ENCODE measurements around the gene SLC28A2. TPM values are rescaled to one million over a fixed set of nuclear protein-coding genes. Genes with fewer than 3 reads are reported as not detected.
"Not testable (repeated sequence)": the region's sequence is repeated elsewhere in the genome, so short reads cannot be mapped to it uniquely, and the experiment has no call there.

Gene SLC28A2
- total RNA-seq, 1 donor from 2014 or later, result not detected

DNA sequence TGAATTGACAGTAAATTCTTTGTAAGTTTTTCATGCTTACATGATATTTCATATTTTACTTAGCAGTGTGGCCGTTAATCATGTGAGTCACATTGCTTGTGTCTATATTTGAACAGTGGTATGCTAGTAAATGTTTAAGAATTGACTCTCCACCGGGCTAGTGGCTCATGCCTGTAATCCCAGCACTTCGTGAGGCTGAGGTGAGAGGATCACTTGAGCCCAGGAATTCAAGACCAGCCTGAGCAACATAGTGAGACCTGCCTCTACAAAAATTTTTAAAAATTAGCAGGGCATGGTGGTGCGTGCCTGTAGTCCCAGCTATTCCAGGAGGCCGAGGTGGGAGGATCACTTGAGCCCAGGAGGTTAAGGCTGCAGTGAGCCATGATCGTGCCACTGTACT is 2.8 kb downstream of the SLC28A2 start:
- DNase-seq (ENCODE audit: missing footprints); intact Hi-C loops (cut with DNase I); ATAC-seq: not testable (repeated sequence)

DNA sequence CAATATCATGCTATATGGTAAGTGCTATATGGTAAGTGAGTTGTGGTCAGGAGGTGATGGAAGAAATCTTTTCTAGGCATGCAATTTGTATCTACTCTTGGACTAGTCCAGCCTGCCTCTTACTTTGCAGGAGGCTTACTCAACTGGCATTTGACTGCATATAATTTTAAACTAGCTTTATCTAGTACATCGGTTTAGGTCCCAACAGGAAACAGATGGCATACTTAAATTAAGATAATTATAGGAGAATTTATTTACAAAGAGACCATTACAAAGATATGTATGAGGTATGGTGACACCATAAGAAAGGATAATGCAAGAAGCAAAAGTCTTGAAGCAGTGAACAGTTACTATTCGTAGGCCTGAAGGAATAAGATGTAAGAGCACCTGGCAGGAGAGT is 7.8 kb downstream of the SLC28A2 start:
- DNase-seq (ENCODE audit: missing footprints) (no peak), ATAC-seq (no peak)
- intact Hi-C loops (cut with DNase I), result no loop called here

DNA sequence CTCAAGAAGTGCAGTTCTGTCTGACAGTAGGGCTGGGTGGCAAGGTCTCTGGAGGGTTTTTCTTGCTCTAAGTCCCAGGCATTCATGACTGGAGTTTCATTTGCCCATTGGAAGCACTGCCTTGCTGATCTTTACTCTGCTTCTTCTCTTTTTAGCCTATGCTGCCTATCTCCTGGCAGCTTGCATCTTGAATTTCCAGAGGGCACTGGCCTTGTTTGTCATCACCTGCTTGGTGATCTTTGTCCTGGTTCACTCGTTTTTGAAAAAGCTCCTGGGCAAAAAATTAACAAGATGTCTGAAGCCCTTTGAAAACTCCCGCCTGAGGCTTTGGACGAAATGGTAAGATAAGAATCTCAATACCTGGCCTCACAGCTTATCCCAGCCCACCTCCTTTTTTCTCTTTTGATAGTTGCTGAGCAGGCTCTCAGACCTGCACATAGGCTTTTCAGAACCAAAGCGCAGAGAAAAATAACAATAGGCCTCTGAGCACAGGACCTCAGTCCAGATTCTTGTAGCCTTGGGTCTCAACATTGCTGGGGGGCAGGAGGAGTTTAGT is 10.9 kb downstream of the SLC28A2 start:
- DNase-seq (ENCODE audit: missing footprints), result no peak
- intact Hi-C loops (cut with DNase I), result no loop called here
- no peak for ATAC-seq

DNA sequence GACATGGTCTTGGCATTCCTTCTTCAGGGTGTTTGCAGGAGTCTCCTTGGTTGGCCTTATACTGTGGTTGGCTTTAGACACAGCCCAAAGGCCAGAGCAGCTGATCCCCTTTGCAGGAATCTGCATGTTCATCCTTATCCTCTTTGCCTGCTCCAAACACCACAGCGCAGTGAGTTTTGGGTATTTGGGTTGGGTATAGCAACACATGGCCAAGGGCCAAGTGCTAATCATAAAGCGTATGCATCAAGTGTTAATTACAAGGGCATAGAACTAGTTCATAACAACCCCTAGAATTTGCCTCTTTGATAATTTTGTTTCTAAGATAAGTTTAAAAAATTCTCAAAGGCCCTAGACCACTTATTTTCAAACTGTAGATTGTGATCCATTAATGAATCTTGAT is 11.8 kb downstream of the SLC28A2 start:
- DNase-seq (ENCODE audit: missing footprints) (no peak), ATAC-seq (no peak)
- intact Hi-C loops (cut with DNase I), result no loop called here

DNA sequence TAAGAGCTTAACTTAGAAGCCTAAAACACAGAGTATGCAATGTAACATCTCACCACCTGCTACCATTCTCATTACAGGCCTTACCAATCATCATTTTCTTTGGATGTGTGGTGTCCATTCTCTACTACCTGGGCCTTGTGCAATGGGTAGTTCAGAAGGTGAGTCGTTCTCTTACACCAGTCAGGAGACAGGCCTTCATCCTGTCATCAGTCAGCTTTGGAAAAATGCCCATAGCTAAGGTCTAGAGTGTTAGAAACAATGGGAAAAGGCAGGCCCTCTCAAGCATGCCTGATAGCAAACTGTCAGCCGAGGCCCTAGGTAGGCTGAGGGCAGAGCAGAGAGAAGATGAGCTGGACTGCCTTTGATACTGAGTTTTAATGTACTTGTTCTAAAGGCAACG is 13.5 kb downstream of the SLC28A2 start:
- intact Hi-C loops (cut with DNase I), result no loop called here
- no peak for DNase-seq (ENCODE audit: missing footprints)
- ATAC-seq, result no peak

DNA sequence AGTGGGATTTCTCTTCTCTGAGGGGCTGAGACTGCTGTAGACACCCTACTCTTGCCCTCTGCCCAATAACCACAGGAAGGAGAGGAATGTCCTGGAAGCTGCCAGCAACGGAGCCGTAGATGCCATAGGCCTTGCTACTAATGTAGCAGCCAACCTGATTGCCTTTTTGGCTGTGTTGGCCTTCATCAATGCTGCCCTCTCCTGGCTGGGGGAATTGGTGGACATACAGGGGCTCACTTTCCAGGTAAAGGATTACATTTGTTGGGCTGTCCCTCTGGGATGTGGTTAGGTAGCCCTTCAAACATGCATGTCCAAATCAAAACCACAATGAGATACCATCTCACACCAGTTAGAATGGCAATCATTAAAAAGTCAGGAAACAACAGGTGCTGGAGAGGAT is 16.1 kb downstream of the SLC28A2 start:
- intact Hi-C loops (cut with DNase I), result no loop called here
- DNase-seq (ENCODE audit: missing footprints), result no peak

DNA sequence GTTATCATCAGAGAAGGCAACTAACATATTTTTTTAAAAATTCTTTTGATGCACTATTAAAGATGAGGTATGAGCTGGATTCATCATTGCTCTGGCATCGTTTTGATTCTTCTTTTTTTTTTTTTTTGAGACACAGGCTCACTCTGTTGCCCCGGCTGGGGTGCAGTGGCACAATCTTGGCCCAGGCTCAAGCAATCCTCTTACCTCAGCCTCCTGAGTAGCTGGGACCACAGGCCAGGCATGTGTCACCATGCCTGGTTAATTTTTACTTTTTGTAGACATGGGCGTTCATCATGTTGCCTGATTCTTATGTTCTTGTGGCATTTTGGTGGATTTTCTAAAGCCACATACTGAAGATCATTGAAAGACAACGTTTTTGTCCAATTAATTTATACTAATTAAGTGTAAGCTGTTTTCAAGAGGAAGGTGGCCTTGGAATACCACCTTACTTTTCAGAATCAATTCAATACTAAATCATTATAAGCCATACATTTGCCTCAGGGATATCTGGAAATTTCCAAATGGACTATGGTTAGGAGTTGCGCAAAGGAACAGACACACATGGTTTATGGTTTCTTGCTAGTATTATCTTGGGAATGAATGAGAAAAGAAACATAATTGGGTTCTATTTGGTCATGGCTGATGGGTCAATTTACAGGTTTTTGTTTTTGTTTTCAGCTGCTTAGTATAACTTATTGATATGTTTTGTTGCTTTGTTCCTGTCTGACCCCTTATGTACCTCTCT is 22.8 kb downstream of the SLC28A2 start:
- no peak for ATAC-seq
- DNase-seq (ENCODE audit: missing footprints), result no peak
- intact Hi-C loops (cut with DNase I), result no loop called here

More for the DNA sequence above, 16.1 kb downstream of the SLC28A2 start:
- no peak for ATAC-seq

DNA sequence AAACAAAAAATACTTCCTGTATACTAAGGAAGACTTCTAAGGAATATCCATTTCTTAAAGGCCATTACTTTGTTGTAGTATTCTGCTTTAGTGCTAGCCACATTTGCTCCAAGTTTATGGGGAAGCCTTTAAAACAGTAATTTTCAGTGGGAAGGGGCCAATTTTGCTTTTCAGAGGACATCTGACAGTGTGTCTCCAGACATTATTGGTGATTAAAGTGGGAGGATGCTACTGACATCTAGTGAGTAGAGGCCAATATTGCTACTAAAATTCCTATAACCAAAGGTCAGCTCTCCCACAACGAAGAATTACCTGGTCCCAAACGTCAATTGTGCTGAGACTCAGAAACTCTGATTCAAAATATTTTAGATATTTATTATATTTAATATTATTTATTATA is 24.8 kb downstream of the SLC28A2 start:
- DNase-seq (ENCODE audit: missing footprints), result no peak
- intact Hi-C loops (cut with DNase I), result no loop called here
- ATAC-seq, result no peak

DNA sequence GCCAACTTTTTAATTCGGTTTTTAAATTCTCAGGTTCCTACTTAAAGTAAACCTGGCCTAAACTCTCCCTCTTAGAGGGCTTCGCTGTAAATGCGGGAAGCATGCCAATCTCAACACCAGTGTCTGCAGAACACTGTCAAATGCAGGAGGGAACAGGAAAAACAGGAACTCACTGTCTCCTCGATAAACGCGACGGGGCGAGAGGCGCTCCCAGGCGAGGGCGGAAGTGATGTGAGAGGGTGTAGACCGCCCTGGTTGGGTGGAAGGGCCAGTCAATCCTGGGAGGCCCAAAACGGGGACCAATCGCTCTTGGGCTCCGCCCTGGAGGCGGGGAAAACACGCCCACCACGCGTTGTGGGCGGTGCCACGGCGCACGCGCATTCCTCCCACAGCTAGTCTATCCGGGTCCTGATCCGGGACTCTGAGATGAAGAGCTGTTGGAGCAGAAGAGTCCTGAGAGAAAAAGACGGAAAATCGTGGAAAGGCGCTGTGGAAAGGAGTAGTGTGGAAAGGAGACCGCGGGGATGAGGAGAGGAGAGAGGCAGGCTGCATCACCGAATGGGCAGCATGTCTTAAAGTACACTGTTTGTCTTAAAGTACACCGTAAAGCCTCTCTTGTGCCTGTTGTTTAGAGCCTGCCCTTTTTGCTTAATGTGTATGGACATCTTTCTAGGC is 27.1 kb downstream of the SLC28A2 start:
- ATAC-seq (peak; percentile 100), DNase-seq (ENCODE audit: missing footprints) (peak; percentile 96)
- intact Hi-C loops (cut with DNase I), result loop anchor here (1.0 kb wide), 2 partner anchors 79 to 123 kb away; a partner anchor contains a TSS

DNA sequence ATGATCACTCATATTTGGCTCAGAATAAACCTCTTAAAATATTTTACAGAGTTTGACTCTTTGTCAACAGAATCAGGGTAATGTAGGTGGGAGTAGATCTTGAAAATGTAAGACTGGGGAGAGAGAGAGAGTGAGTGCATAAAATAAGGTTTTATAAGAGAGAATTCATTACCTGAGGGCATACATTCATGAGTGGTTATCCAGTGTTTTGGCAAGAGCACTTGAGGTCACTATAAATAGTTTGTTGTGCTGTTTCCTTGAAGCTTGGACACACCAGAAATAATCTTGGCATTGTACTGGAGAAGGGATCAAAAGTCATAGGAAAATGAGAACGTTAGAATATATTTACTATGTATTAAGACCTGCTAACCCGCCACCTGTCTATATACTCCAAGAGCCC is 33.4 kb downstream of the SLC28A2 start:
- DNase-seq (ENCODE audit: missing footprints) (no peak), ATAC-seq (peak; percentile 56)
- intact Hi-C loops (cut with DNase I), result no loop called here

DNA sequence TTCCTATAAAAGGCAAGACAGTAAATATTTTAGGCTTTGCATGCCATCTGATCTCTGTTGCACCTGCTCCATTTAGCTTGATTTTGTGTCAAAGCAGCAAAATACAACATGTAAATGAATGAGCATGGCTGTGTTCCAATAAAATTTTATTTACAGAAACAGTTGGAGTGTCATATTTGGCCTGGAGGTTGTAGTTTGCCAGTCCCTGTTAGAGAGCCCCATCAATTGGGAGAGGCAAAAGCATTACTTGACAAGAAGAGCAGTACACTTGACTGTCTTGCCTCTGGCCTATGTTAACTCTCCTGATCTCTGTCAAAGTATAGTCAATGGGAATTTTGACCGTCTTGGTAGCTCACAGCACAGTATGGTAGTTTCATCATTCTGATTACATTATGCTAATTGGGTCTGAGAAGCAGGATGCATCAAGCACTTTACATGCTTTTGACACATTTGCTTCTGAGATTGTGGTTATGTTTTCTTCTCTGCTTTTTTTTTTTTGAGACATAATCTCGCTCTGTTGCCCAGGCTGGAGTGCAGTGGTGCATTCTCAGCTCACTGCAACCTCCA is 35.4 kb downstream of the SLC28A2 start:
- intact Hi-C loops (cut with DNase I), result no loop called here
- ATAC-seq (no peak), DNase-seq (ENCODE audit: missing footprints) (no peak)

DNA sequence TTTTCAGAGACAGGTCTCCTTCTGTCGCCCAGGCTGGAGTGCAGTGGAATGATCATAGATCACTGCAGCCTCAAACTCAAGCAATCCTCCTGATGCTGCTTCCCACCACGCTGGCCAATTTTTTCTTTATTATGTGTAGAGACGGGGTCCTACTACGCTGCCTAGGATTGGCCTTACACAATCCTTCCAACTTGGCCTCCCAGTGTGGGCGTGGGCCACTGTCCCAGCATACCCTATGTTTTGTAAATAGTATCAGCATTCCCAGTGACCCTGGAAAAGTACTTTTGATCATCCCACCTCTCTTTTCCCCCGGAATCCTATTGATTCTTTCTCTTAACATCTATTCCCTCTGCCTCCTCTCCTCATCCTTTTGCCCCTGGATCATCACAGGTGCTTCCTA is 36.9 kb downstream of the SLC28A2 start:
- intact Hi-C loops (cut with DNase I), result no loop called here
- ATAC-seq (no peak), DNase-seq (ENCODE audit: missing footprints) (no peak)

DNA sequence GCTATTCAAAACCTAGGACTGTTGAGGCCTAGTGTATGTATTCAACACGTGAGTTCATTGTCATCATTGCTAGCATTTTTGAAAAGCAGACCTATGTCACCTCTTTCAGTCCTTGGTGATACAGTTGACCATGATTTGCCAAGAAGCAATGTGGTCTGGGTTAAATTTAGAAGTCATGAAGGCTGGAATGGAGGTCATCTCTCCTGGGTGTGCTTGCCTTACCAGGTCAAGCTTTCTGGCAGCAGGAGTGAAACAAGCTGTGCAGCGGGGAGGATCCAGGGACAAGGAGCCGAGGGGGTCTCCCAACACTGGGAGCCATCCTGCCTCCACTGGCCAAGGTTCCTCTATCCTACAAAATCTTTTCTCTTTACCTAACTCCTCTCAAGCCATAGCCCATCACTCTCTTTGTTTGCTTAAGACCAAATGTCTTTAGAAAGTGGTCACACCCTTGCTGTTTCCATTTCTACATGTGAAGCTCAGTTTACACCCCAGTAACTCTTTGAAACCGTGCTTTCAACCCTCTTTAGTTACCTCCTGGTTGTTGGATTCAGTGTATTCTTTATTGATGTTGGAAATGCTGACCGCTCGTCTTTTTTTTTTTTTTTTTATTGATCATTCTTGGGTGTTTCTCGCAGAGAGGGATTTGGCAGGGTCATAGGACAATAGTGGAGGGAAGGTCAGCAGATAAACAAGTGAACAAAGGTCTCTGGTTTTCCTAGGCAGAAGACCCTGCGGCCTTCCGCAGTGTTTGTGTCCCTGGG is 40.0 kb downstream of the SLC28A2 start:
- ATAC-seq (peak; percentile 37), DNase-seq (ENCODE audit: missing footprints) (no peak)
- intact Hi-C loops (cut with DNase I), result no loop called here

DNA sequence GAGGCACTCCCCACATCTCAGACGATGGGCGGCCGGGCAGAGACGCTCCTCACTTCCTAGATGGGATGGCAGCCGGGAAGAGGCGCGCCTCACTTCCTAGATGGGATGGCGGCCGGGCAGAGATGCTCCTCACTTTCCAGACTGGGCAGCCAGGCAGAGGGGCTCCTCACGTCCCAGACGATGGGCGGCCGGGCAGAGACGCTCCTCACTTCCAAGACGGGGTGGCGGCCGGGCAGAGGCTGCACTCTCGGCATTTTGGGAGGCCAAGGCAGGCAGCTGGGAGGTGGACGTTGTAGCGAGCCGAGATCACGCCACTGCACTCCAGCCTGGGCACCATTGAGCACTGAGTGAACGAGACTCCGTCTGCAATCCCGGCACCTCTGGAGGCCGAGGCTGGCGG is 41.3 kb downstream of the SLC28A2 start:
- DNase-seq (ENCODE audit: missing footprints); ATAC-seq; intact Hi-C loops (cut with DNase I): not testable (repeated sequence)

DNA sequence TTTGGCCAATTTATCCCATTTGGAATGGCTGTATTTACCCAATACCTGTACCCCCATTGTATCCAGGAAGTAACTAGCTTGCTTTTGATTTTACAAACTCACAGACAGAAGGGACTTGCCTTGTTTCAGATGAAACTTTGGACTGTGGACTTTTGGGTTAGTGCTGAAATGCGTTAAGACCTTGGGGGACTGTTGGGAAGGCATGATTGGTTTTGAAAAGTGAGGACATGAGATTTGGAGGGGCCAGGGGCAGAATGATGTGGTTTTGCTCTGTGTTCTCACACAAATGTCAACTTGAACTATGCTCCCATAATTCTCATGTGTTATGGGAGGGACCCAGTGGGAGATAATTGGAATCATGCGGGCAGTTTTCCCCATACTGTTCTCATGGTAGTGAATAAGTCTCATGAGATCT is 46.9 kb downstream of the SLC28A2 start:
- DNase-seq (ENCODE audit: missing footprints); intact Hi-C loops (cut with DNase I); ATAC-seq: not testable (repeated sequence)

DNA sequence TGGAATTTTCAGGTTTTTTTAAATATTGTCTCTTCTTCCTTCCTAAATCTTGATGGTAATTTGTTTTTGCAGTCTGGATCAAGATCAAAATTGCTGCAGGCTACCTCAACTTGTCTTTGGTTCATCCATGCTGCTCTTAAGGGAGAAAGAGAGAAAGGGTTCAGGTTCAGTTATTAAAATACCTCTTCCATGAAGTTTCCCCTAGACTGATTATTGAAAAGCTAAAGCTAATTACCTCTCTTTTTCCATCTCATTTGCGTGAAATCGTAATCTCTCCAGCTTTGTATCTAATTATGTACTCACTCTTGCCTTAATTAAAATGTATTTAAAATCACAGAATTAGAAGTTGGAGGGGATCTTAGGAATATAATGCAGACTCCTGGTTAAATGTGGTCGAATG is 52.7 kb downstream of the SLC28A2 start:
- intact Hi-C loops (cut with DNase I), result loop anchor here (5.0 kb wide), 2 partner anchors 73 to 153 kb away; partner anchors contain the start of gene GATM
- no peak for DNase-seq (ENCODE audit: missing footprints)
- no peak for ATAC-seq

DNA sequence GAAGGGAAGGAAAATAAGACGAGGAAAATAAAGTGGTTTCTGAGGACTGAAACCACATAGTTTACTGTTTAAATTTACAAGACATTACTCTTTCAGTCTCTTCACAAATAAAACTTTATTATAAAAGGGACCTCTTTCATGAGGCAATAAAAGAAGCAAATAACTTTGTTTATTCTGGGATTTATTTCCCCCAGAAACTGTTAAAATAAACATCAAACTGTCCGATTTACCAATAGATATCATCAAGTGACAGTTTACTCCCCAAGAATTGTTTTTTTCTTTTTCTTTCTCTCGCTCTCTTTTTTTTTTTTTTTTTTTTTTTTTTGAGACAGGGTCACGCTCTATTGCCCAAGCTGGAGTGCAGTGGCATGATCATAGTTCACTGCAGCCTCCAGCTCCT is 54.1 kb downstream of the SLC28A2 start:
- intact Hi-C loops (cut with DNase I), result loop anchor here (5.0 kb wide), 2 partner anchors 71 to 151 kb away; partner anchors contain the start of gene GATM
- ATAC-seq, result no peak

DNA sequence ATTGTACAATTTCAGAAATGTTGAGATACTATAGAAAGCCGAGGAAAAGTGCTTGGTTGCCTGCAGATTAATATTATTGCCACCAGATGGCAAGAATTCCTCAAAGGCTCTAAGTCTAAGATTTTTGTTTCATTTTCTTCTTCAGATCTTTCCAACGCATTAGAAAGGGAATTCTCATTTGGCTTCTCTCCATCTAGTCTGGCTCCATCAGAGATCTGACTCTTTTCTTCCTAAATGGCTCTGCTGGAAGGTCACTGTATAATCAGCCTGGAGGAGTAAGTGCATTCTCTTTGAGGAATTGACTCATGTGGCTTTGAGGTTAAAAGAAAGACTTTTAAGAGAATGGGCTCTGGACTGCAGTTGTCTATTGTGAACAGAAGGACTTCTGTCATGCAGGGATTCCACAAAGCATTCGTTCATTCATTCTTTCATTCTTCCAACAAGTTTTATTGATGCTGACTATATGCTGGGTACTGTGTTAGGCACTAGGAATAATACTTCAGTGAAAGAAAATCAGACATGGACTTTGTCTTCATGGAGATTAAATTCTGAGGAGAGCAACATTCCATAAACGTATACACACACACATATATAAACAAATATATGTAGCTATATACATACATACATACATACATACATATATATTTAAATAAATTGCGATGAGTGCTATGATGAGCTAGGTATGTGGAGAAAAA is 55.3 kb downstream of the SLC28A2 start:
- ATAC-seq (no peak), DNase-seq (ENCODE audit: missing footprints) (no peak)
- intact Hi-C loops (cut with DNase I), result loop anchor here (1.0 to 5.0 kb wide), 3 partner anchors 70 to 150 kb away; partner anchors contain the start of gene GATM

More for the DNA sequence above, 54.1 kb downstream of the SLC28A2 start:
- DNase-seq (ENCODE audit: missing footprints), result no peak

All from Right ventricle myocardium inferior (tissue), 1 donor.